GM13976 (cell line): Measurements from ENCODE around the gene PDP2.

ENCODE experiments used
- DNase-seq: peaks from one replicate; pipeline ENCODE4 v3.0.0; 2012; ENCODE audit warnings: low spot score
- CTCF ChIP-seq: IDR thresholded peaks from 2 replicates; pipeline ENCODE4 v1.5.1; 2012; ENCODE audit warnings: borderline replicate concordance, mild to moderate bottlenecking; ENCODE audit not compliant: insufficient read depth; ENCODE audit errors: extremely low read depth, missing control alignments, control extremely low read depth
- in situ Hi-C: fragments of 300-500 bp; cut with MboI; formaldehyde crosslinking; loops from one replicate; pipeline ENCODE4 v1.12.0; 2022; ENCODE audit warnings: low sequenced_read_pairs, mixed read lengths, inconsistent platforms; ENCODE audit not compliant: unreplicated experiment

Gene PDP2

GRCh38 chr16:66904846-66905632 is 24.7 kb downstream of the PDP2 start:
- in situ Hi-C loops: no loop called here
- DNase-seq: no peak
- no peak for TF ChIP-seq CTCF

- no peak for DNase-seq
- TF ChIP-seq CTCF: no peak
- in situ Hi-C loops: no loop called here
Measured at GRCh38 chr16:66905633-66906539, 25.6 kb downstream of the PDP2 start.

- in situ Hi-C loops: no loop called here
- no peak for DNase-seq
- TF ChIP-seq CTCF: no peak
Measured at GRCh38 chr16:66906916-66907836, 26.9 kb downstream of the PDP2 start.

GRCh38 chr16:66908116-66908515 is 27.8 kb downstream of the PDP2 start:
- no peak for TF ChIP-seq CTCF

GRCh38 chr16:66908762-66909559 is 28.6 kb downstream of the PDP2 start:
- in situ Hi-C loops: no loop called here
- no peak for TF ChIP-seq CTCF
- no peak for DNase-seq

More at GRCh38 chr16:66908116-66908515, 27.8 kb downstream of the PDP2 start:
- DNase-seq: no peak
- in situ Hi-C loops: no loop called here
